Pancreas (tissue), 10 donors: ENCODE results near the gene SGMS1. TPM values are rescaled to one million over a fixed set of nuclear protein-coding genes. Genes with fewer than 3 reads are reported as not detected.

Experiments
- ATAC-seq, 4 donors: fragments of 200-7000 bp; cut with Tn5 transposase; one replicate each; pipeline versions ENCODE4 v1.8.0 to v1.9.1; 2020; ENCODE audit warnings: mild to moderate bottlenecking in 4 of 4, moderate library complexity in 4 of 4
- DNase-seq, 6 donors: peaks; one replicate each; pipeline ENCODE4 v3.0.0-alpha.2; 2020
- FAIRE-seq: peaks from 2 replicates; lab custom pipeline; 2012; peaks lifted over from hg19 to GRCh38; lab: Jason Lieb, UNC
- H3K27ac ChIP-seq, 4 donors: fragments of 200-600 bp; sonication (generic); 1 replicate in 3 of 4; 2 replicates in 1 of 4; pipeline versions ENCODE4 v1.5.0 to v1.8.0; 2020
- H3K27me3 ChIP-seq, 4 donors: fragments of 200-600 bp; one replicate each; pipeline ENCODE4 v1.8.0; 2021
- H3K36me3 ChIP-seq, 3 donors: fragments of 200-600 bp; sonication (generic) in 1 of 3; one replicate each; pipeline versions ENCODE4 v1.5.0 to v1.8.0; 2020 to 2021
- H3K4me1 ChIP-seq, 3 donors: fragments of 200-600 bp; one replicate each; pipeline ENCODE4 v1.8.0; 2021
- H3K4me3 ChIP-seq, 4 donors: fragments of 200-600 bp; sonication (generic) in 2 of 4; one replicate each; pipeline versions ENCODE4 v1.5.0 to v1.8.0; 2020 to 2021
- H3K9me3 ChIP-seq, 4 donors: fragments of 200-600 bp; one replicate each; pipeline ENCODE4 v1.8.0; 2021
- CTCF ChIP-seq, 4 donors: fragments of 200-600 bp; sonication (generic) in 3 of 4; IDR thresholded peaks; one replicate each; pipeline versions ENCODE4 v1.5.0 to v1.8.0; 2021; ENCODE audit warnings: antibody characterized with exemption in 4 of 4
- WGBS, 2 donors: extraction: QIAGEN DNeasy Blood & Tissue Kit; methylation state at CpG; one replicate each; pipeline ENCODE4 v1.1.7; 2013; 5-methylcytosine and 5-hydroxymethylcytosine counted together
- intact Hi-C, 3 donors: fragments of 100-400 bp; cut with DNase I; formaldehyde crosslinking; loops; one replicate each; pipeline versions ENCODE4 v1.11.1 to v1.14.2; 2022
- polyA plus RNA-seq, 2 donors: library from polyadenylated mRNA; stranded (reverse); fragments of 200-250 nt; gene quantifications; one replicate each; pipeline ENCODE4 v1.2.3, GENCODE V29; 2013
- total RNA-seq, 6 donors: library from RNA; stranded (reverse); fragmentation: NEBNext Ultra II Directional in 4 of 6; extraction: Animal tissue kit (Norgen Biotek cat#: 25700) in 4 of 6; gene quantifications; one replicate each; pipeline versions ENCODE4 v1.2.1 to v1.2.4, GENCODE V29; 2021 to 2023
- donor health status: healthy with polysubstance abuse.
- donor health status: DM: no; HTN: no; CAD: no; lungs with moderate emphysema.
- donor health status: DM: no; HTN: no; CAD: no.
- donor health status: control.
- donor health status: control.
- donor health status: Bipolar disorder and iron deficiency.
- donor health status: DM: yes; HTN: yes; CAD: no.
- donor health status: DM: no; HTN: no; CAD: no.
- donor health status: DM: no; HTN: no; CAD: no.
- donor health status: DM: yes; HTN: yes; CAD: no.

Gene SGMS1
- total and polyA plus RNA-seq, 8 donors: 4.8 to 21.6 (median 13.2) TPM

DNA sequence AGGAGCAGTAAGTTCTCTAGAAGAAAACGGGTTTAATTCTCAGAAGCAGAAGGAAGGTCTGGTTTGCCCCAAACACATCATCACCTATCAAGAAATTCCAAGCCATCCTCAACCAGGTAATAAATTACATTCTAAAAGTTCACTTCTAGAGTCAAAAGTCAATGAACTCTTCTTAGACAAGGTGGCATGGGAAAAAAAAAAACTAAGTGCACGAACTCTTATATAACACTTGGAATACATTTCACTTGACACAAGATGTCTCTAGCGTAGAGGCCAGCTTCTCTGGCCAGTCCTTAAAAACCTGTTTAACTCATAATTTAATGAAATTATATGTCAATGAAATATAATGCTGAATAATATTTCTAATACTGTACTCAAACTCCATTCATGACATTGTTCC is 200.3 kb downstream of the SGMS1 start:
- H3K9me3 ChIP-seq: no peaks in the 10 kb centered on the region
- WGBS, 2 donors: 95 to 97% methylated on average over 3 of the region's 3 CpGs
- H3K27me3 ChIP-seq: no peaks in the 10 kb centered on the region
- H3K4me3 ChIP-seq: no peak overlapping the region
- H3K4me1 ChIP-seq: peaks cover 0 to 4% (median 0%) of the 10 kb centered on the region in 3 donors
- DNase-seq (no peak), FAIRE-seq (no peak), ATAC-seq (no peak)
- H3K27ac ChIP-seq: no peak overlapping the region
- TF ChIP-seq CTCF (IDR thresholded peaks at IDR 0.05): no peak
- H3K36me3 ChIP-seq: no peaks in the 10 kb centered on the region
- intact Hi-C loops: no loop called here

- Histone ChIP-seq H3K27me3 (no peaks in the 10 kb centered on the region), H3K36me3 (no peaks in the 10 kb centered on the region), H3K9me3 (no peaks in the 10 kb centered on the region), H3K4me1 (peaks cover 0 to 4% (median 0%) of the 10 kb centered on the region in 3 donors), H3K4me3 (no peak overlapping the region), H3K27ac (no peak overlapping the region)
- no peak for TF ChIP-seq CTCF (IDR thresholded peaks at IDR 0.05)
- no peak for FAIRE-seq
- DNase-seq: no peak
- whole genome bisulfite sequencing, 2 donors: 46 to 55% methylated on average over 4 of the region's 4 CpGs
- ATAC-seq: peak in 2 of 4 donors; percentile 11 to 23
- intact Hi-C loops: no loop called here
Observed at GRCh38 chr10:50422259-50422658, 201.5 kb downstream of the SGMS1 start.

DNA sequence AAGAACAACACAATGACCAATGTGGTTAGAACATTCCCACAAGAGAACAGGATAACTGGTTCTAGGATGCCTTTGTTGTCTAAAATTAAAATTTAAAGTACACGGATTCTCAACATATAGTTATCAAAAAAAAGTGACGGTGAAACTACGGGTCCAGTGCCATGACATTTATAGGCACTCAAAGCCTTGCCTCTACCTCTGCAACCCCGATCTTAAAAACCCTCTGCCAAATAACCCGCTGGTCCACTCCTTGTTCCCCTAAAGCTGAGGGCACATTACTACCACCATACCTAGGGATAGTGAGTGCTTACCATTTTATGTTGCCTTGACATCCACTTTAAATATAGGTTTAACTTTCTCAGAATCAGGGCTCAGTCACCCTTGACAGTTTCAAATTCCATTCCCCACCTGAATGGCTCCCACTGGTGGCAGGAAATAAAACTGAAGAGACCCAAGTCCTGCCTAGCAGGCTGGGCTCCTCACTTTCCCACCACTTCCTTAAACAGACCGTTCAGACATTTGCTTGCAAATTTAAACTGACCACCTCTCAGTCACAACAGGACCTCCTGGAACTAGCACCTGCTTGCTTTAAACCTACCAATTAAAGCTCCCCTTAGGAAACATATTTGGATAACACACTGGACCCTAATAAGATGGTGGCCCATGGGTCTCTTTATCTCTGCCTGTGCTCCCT is 202.6 kb downstream of the SGMS1 start:
- peak in 2 of 6 donors; percentile 23 to 33 for DNase-seq
- ATAC-seq: peak; percentile 45 to 78 (median 64)
- WGBS, 2 donors: 77 to 82% methylated on average over 6 of the region's 6 CpGs
- peak; percentile 35 to 57 (median 52) for TF ChIP-seq CTCF (IDR thresholded peaks at IDR 0.05)
- Histone ChIP-seq H3K9me3 (no peaks in the 10 kb centered on the region), H3K27ac (no peak overlapping the region), H3K27me3 (no peaks in the 10 kb centered on the region), H3K36me3 (no peaks in the 10 kb centered on the region), H3K4me1 (peaks cover 2 to 13% (median 7%) of the 10 kb centered on the region in 3 donors), H3K4me3 (no peak overlapping the region)
- intact Hi-C loops: no loop called here
- no peak for FAIRE-seq

GRCh38 chr10:50420196-50420595 is 203.6 kb downstream of the SGMS1 start:
- Histone ChIP-seq H3K36me3 (no peaks in the 10 kb centered on the region), H3K27me3 (no peaks in the 10 kb centered on the region), H3K4me3 (no peak overlapping the region), H3K9me3 (no peaks in the 10 kb centered on the region), H3K27ac (no peak overlapping the region), H3K4me1 (peaks cover 3 to 23% (median 12%) of the 10 kb centered on the region in 3 donors)
- DNase-seq (no peak), FAIRE-seq (no peak), ATAC-seq (no peak)
- intact Hi-C loops: no loop called here
- WGBS, 2 donors: 90 to 96% methylated on average over 6 of the region's 6 CpGs
- no peak for TF ChIP-seq CTCF (IDR thresholded peaks at IDR 0.05)

DNA sequence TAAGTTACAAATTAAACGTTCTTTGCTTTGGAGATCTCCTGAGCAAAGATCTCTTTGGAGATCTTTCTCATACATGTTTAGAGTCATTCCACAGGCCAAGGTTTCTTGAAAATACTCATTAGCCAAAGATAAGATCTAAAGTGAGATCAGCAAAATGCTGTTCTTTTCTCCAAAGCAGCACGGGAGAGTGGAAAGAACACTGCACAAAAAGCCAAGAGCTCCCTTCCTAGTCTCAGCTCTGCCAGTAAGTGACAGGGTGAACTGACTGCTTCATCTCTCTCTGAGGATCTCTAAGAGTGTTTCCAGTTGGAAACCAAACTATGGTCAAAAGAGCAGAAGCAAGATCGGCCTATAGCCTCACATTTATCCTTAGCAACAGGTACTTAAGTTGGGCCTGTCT is 204.0 kb downstream of the SGMS1 start:
- 56 to 61% methylated on average over 3 of the region's 3 CpGs for WGBS, 2 donors
- no peaks in the 10 kb centered on the region for H3K9me3 ChIP-seq
- no peak for TF ChIP-seq CTCF (IDR thresholded peaks at IDR 0.05)
- no peak for ATAC-seq
- DNase-seq: no peak
- H3K4me1 ChIP-seq: peaks cover 3 to 24% (median 12%) of the 10 kb centered on the region in 3 donors
- no peak overlapping the region for H3K27ac ChIP-seq
- H3K4me3 ChIP-seq: no peak overlapping the region
- no peak for FAIRE-seq
- intact Hi-C loops: no loop called here
- no peaks in the 10 kb centered on the region for H3K27me3 ChIP-seq
- no peaks in the 10 kb centered on the region for H3K36me3 ChIP-seq
